Hepatocyte (in vitro differentiated cells): ENCODE measurements around the gene STN1.
"Not testable (repeated sequence)": the region's sequence is repeated elsewhere in the genome, so short reads cannot be mapped to it uniquely, and the experiment has no call there.

Experiments used
- CTCF ChIP-seq: fragments of 200-600 bp; sonication (generic); IDR thresholded peaks from 2 replicates; pipeline ENCODE4 v1.5.1; 2016; ENCODE audit warnings: antibody characterized with exemption, mild to moderate bottlenecking; ENCODE audit not compliant: poor library complexity
- EZH2 ChIP-seq: fragments of 200-600 bp; sonication (generic); IDR thresholded peaks from 2 replicates; pipeline ENCODE4 v1.6.1; 2016; ENCODE audit warnings: antibody characterized with exemption, mild to moderate bottlenecking, borderline replicate concordance
- EZH2phosphoT487 ChIP-seq: fragments of 200-600 bp; sonication (generic); IDR thresholded peaks from one replicate; pipeline ENCODE4 v1.6.1; 2018; ENCODE audit warnings: antibody characterized with exemption, mild to moderate bottlenecking, low read depth, moderate library complexity; ENCODE audit not compliant: unreplicated experiment, severe bottlenecking

DNA sequence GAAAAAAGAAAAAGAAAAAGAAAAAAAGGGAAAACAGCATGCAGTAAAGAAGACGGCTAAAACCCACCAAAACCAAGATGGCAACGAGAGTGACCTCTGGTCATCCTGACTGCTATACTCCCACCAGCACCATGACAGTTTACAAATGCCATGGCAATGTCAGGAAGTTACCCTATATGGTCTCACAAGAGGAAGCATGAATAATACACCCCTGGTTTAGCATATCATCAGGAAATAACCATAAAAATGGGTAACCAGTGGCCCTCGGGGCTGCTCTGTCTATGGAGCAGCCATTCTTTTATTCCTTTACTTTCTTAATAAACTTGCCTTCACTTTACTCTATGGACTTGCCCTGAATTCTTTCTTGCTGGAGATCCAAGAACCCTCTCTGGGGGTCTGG, 72.6 kb downstream of the STN1 start:
- not testable (repeated sequence) for TF ChIP-seq CTCF, EZH2phosphoT487, EZH2
